Ectodermal cell (in vitro differentiated cells): Measurements from ENCODE around the gene PLCG2.
A peak's percentile ranks its signal among the peaks of the same experiment; 100 is the strongest.

Source experiments
- H3K27ac ChIP-seq: 2 replicates; pipeline ENCODE4 v1.7.0; 2013; ENCODE audit warnings: mild to moderate bottlenecking, low read depth, low read length; ENCODE audit not compliant: insufficient read depth, poor library complexity, severe bottlenecking
- H3K27me3 ChIP-seq: 2 replicates; pipeline ENCODE4 v1.7.0; 2013; ENCODE audit warnings: mild to moderate bottlenecking, low read length; ENCODE audit not compliant: insufficient read depth, control insufficient read depth, poor library complexity, severe bottlenecking
- H3K36me3 ChIP-seq: one replicate; pipeline ENCODE4 v1.7.0; 2013; ENCODE audit warnings: low read length; ENCODE audit not compliant: control insufficient read depth, insufficient read depth
- H3K4me1 ChIP-seq: one replicate; pipeline ENCODE4 v1.7.0; 2013; ENCODE audit warnings: low read length; ENCODE audit not compliant: control insufficient read depth, insufficient read depth
- H3K4me3 ChIP-seq: 2 replicates; pipeline ENCODE4 v1.7.0; 2013; ENCODE audit warnings: low read depth, low read length, control low read depth; ENCODE audit not compliant: insufficient read depth
- H3K9me3 ChIP-seq: 2 replicates; pipeline ENCODE4 v1.7.0; 2013; ENCODE audit warnings: mild to moderate bottlenecking, low read length, moderate library complexity; ENCODE audit not compliant: control insufficient read depth
- WGBS, 2 experiments: methylation state at CpG; one replicate each; pipeline ENCODE4 v1.1.7; 2013; ENCODE audit warnings: missing lambda C conversion rate in 2 of 2; 5-methylcytosine and 5-hydroxymethylcytosine counted together

PLCG2 gene

DNA sequence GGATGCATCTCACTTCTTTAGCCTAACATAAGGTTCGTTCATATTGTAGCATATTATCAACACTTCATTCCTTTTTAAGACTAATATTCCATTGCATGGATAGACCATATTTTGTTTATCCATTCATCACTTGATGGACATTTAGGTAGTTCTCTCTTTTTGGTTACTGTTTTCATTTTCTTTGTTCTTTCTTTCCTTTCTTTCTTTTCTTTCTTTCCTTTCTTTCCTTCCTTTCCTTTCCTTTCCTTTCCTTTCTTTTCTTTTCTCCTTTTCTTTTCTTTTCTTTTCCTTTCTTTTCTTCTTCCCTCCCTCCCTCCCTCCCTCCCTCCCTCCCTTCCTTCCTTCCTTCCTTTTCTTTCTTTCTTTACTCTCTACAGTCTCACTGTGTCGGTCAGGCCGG is 24.2 kb downstream of the PLCG2 start:
- no peak overlapping the region for H3K27ac ChIP-seq
- H3K36me3 ChIP-seq: no peaks in the 10 kb centered on the region
- H3K27me3 ChIP-seq: no peaks in the 10 kb centered on the region
- WGBS, 2 experiments: 91 to 93% methylated on average over 3 of the region's 3 CpGs
- H3K4me3 ChIP-seq: no peak overlapping the region
- H3K4me1 ChIP-seq: peaks cover 6% of the 10 kb centered on the region
- no peaks in the 10 kb centered on the region for H3K9me3 ChIP-seq

DNA sequence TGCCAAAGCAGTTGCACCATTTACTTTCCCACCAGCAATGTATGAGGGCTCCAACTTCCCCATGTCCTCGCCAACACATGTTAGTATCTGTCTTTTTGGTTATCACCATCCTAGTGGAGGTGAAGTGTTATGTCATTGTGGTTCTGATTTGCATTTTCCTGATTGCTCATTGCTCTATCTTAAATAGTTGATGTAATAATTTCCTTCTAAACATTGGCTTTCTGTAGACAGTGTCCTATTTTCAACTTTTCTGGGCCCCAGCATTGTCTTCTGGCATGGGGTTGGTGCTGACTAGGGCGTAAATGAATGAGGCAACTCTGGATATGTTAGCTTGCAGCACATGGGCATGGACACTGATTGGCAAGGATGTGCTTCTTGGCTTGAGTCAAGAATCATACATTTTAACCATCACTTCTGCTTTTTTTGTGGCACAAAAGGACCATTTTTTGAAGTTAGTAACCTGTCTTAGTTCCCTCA is 25.1 kb downstream of the PLCG2 start:
- Histone ChIP-seq H3K27ac (no peak overlapping the region), H3K9me3 (no peaks in the 10 kb centered on the region), H3K4me3 (no peak overlapping the region), H3K36me3 (no peaks in the 10 kb centered on the region), H3K4me1 (no peaks in the 10 kb centered on the region), H3K27me3 (no peaks in the 10 kb centered on the region)
- WGBS, 2 experiments: 87 to 95% methylated on average over 2 of the region's 2 CpGs

DNA sequence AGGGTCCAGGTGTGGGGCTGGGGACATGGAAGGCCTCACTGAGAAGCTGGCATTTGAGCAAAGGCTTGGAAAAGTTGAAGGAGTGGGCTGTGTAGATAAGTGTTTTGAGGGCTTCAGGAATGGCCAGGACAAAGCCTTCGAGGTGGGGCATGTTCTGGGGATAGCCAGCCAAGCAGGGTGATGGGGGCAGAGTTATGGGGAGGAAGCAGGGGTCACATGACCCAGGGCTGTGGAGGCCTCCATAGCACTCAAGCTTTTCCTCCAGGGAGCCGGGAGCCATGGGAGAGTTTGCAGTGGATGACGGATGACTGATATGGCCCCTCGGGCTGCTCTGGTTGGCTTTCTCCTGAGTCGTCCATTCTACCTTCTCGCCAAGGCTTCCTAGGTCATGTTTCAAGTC is 27.6 kb downstream of the PLCG2 start:
- Histone ChIP-seq H3K9me3 (no peaks in the 10 kb centered on the region), H3K27me3 (no peaks in the 10 kb centered on the region), H3K27ac (no peak overlapping the region), H3K4me1 (no peaks in the 10 kb centered on the region), H3K36me3 (no peaks in the 10 kb centered on the region), H3K4me3 (no peak overlapping the region)
- 89 to 97% methylated on average over 6 of the region's 6 CpGs for WGBS, 2 experiments

DNA sequence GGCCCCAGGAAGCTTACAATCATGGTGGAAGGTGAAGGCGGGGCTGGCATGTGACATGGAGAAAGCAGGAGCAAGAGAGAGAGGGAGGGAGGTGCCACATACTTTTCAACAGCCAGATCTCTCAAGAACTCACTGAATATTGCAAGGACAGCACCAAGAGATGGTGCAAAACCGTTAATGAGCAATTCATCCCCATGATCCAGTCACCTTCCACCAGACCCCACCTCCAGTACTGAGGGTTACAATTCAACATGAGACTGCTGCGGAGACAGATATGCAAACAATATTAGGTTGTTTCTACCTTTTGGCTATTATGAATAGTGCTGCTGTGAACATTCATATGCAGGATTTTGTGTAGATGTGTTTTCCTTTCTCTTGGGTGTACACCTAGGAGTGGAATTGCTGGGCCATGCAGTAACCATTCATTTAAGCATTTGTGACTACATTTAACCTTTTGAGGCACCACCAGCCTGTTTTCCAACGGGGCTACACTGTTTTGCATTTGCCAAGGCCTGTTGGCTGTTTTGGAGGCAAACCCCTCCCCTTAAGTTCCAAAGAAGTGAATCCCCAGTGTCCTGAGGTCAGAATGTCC is 28.8 kb downstream of the PLCG2 start:
- WGBS, 2 experiments: 85 to 89% methylated on average over 4 of the region's 4 CpGs
- Histone ChIP-seq H3K4me1 (no peaks in the 10 kb centered on the region), H3K9me3 (no peaks in the 10 kb centered on the region), H3K27me3 (no peaks in the 10 kb centered on the region), H3K36me3 (no peaks in the 10 kb centered on the region), H3K4me3 (no peak overlapping the region), H3K27ac (no peak overlapping the region)

DNA sequence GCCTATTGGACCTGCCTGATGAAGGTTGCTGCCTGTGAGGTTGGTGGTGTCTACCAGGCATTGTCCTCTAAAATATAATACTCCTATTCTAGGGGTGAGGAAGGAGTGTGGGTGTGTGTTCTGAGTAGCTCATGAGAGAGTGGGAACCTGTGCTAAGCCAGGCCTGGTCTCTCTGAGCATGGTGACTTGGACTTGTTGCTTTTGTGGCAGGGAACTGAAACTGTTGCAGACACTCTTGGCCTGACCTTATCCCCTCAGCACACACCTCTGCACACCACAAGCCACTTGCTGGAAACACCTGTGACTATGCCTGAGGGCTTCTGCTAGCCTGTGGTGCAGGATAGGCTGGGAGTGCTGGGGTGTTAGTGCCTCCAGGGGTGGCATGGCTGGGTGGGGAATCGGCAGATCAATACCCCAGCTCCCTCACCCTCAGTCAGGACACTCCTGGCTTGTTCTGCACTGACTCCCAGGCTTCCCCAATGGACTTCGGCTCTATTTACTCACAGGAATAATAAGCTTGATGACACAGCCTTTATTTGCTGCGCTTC is 29.9 kb downstream of the PLCG2 start:
- no peaks in the 10 kb centered on the region for H3K9me3 ChIP-seq
- no peak overlapping the region for H3K4me3 ChIP-seq
- H3K27ac ChIP-seq: no peak overlapping the region
- 92 to 94% methylated on average over 3 of the region's 3 CpGs for WGBS, 2 experiments
- H3K36me3 ChIP-seq: no peaks in the 10 kb centered on the region
- H3K4me1 ChIP-seq: no peaks in the 10 kb centered on the region
- H3K27me3 ChIP-seq: no peaks in the 10 kb centered on the region

DNA sequence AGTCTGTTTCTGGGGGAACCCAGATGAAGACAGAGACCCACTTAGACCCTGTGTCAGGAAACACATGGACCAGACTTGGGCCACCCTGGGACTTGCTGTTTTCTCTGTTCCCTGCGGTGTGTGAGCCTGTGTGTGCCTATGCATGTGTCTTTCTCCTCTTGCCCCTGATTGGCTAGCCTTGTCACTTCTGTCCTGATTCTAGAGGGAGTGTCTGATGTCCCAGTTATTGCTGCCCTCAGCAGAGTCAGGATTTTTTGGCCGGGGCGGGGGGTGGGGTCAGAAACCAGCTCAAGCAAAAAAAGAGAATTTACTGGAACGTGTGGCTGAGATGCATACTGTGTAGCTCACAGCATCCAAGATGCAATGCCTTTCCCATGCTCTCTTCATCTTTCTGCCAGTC is 30.5 kb downstream of the PLCG2 start:
- Histone ChIP-seq H3K36me3 (no peaks in the 10 kb centered on the region), H3K4me3 (no peak overlapping the region), H3K27ac (no peak overlapping the region), H3K27me3 (no peaks in the 10 kb centered on the region), H3K4me1 (no peaks in the 10 kb centered on the region), H3K9me3 (no peaks in the 10 kb centered on the region)
- WGBS, 2 experiments: 81 to 88% methylated on average over 4 of the region's 4 CpGs

DNA sequence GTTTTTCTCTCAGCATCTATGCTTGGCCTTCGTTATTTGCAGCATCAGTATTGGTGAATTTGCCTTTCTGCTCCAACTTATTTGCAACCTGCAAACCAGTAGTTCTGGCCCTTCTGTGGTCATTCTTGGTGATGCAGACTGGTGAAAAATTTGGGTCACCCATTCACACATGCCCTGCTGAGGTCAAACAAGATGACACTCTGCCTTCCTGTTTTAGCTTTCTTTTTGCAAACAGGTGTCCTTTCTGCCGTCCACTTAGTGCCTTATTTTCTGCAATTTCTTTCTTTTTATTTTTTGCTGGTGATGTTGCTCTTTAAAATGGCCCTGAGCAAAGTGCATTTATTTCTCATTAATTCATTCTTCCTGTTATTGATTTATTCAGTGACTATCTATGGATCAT is 31.3 kb downstream of the PLCG2 start:
- Histone ChIP-seq H3K27me3 (no peaks in the 10 kb centered on the region), H3K9me3 (no peaks in the 10 kb centered on the region), H3K36me3 (no peaks in the 10 kb centered on the region), H3K4me3 (no peak overlapping the region), H3K4me1 (peaks cover 6% of the 10 kb centered on the region), H3K27ac (no peak overlapping the region)
- WGBS, 2 experiments: 84 to 89% methylated on average over 2 of the region's 2 CpGs

DNA sequence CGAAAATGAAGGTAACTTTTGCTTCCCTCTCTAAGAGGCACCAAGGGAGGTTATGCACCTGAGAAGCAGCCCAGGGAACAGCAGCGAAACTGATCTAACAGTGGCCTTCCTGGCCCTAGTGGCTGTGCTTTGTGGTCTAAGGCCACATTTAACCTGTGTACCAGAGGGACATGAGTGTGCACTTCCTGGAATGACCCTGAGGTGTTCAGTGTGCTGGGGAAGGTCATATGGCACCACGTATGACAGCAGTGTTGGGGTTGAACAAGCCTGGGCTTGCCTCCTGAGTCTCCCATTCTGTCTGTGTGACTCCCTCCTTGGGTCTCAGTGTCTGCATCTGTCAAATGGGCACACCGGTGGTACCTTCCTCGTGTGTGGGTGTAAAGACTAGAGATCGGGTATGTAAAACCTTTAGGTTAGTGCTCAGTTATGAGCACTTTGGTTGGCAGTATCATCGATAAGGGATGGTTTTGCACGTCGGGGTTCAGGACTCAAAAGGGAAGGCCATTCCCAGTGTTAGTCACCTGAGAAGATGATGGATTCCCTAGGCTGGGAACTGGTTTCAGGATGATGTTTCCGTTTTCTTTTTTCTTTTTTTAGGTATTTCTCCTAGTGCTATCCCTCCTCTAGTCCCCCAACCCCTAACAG is 31.9 kb downstream of the PLCG2 start:
- H3K4me3 ChIP-seq: no peak overlapping the region
- no peaks in the 10 kb centered on the region for H3K36me3 ChIP-seq
- peaks cover 9% of the 10 kb centered on the region for H3K4me1 ChIP-seq
- H3K27ac ChIP-seq: no peak overlapping the region
- no peaks in the 10 kb centered on the region for H3K9me3 ChIP-seq
- WGBS, 2 experiments: 92 to 95% methylated on average over 10 of the region's 10 CpGs
- H3K27me3 ChIP-seq: no peaks in the 10 kb centered on the region

DNA sequence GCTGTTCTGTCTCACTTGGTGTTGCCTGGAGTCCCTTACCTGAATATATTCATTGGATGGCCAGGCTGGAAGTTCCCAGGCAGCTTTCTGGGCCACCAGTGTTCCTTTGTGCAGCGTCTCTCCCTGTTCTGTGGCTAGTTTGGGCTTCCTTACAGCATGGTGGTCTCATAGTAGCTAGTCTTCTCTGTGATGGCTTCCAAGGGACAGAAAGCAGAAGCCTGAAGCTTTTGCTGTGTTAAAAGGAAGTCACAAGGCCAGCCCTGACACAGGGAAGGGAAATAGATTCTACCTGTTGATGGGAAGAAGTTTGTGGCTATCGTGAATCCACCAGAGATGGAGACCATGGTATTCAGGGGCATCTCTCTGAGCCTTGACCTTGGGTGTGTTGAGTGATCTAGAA is 34.6 kb downstream of the PLCG2 start:
- WGBS, 2 experiments: 86 to 88% methylated on average over 2 of the region's 2 CpGs
- Histone ChIP-seq H3K36me3 (no peaks in the 10 kb centered on the region), H3K27ac (peak overlapping the region; percentile 16), H3K9me3 (no peaks in the 10 kb centered on the region), H3K4me3 (no peak overlapping the region), H3K27me3 (no peaks in the 10 kb centered on the region), H3K4me1 (peaks cover 9% of the 10 kb centered on the region)

DNA sequence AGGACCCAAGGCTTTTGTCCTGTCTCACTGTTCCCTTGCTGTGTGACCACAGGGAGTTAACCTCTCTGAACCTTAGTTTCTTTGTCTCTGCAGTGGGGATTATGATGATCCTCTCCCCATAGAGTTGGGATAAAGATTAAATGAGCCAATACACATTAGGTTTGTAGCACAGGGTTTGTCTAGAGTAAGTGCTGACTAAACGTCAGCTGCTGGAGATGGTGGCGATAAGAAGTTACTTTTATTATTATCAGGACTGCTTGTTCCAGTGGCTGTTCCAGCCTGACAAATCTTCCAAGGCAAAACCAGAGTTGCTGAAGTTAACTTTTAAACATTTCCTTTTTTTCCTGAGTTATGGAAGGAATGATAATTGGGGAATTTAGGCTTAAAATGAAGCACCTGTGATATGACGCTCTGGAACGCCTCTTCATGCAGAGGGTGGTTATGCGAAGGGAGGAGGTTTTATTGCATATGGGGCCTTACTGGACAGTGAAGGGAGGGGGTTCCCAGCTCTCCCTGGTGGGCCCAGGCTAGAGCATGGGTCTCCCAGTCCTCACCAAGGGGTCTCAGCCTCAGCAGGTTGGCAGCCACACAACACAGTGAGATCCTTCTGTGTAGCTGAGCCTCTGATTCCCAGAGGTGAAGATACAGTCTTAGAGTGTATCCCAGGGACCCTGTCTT is 35.8 kb downstream of the PLCG2 start:
- Histone ChIP-seq H3K27ac (no peak overlapping the region), H3K4me1 (peaks cover 9% of the 10 kb centered on the region), H3K9me3 (no peaks in the 10 kb centered on the region), H3K27me3 (no peaks in the 10 kb centered on the region), H3K36me3 (no peaks in the 10 kb centered on the region), H3K4me3 (no peak overlapping the region)
- WGBS, 2 experiments: 86 to 90% methylated on average over 5 of the region's 5 CpGs
